Measurements from ENCODE around the gene HIGD2B. TPM values are rescaled to one million over a fixed set of nuclear protein-coding genes. Genes with fewer than 3 reads are reported as not detected.

HIGD2B gene
- total and polyA plus RNA-seq, 2 of the 13 experiments (the other 11 are each of a cell fraction or from before 2014, with no cell fraction given): not detected

DNA sequence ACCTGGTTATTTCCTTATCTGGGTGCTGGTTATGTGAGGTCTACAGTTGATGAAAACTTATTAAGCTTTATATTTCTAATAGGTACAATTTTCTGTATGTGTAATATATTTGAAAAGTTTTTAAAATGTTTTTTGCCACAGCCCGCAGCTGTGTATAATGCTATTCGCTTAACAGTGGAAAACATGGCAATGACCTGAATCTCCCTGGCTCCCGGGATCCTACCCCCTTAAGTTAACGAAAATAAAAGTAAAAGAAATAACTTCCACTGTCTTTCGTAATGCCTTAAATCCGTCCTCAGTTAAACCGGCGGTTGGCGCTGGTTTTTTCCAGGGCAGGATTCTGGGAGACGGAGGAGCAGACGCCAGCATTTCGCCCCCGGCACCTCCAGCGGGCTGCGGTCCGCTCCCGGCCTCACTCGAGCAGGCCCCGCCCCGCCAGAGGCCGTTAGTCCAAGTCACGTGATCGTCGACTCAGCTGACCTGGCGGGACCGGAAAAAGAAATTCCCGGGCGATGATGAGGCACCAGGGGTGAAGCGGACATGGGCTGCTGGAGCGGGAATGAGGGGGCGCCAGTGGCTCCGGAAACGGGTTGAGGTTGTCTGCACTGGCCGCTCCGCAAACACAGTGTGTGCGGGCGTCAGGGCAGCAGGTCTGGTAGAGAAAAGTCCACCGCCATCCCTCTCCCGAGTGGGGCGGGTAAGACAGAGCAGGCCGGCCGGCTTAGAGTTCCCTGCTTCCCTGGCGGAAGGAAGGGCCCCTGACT lies 49.3 kb downstream of the HIGD2B start (continued):
- TF ChIP-seq, protein P1, sequence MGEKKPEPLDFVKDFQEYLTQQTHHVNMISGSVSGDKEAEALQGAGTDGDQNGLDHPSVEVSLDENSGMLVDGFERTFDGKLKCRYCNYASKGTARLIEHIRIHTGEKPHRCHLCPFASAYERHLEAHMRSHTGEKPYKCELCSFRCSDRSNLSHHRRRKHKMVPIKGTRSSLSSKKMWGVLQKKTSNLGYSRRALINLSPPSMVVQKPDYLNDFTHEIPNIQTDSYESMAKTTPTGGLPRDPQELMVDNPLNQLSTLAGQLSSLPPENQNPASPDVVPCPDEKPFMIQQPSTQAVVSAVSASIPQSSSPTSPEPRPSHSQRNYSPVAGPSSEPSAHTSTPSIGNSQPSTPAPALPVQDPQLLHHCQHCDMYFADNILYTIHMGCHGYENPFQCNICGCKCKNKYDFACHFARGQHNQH (CRISPR knock-in tag; IDR thresholded peaks at IDR 0.05): 0 out of 2 replicates have a peak, but pooled peaks have one; percentile 34
- peak; percentile 81 for TF ChIP-seq ELF1 (CRISPR knock-in tag; IDR thresholded peaks at IDR 0.05)
- TF ChIP-seq MYC (CRISPR knock-in tag; IDR thresholded peaks at IDR 0.05; ENCODE audit: borderline replicate concordance): peak; percentile 64; the same call in 1 of the 2 replicates
- TF ChIP-seq, protein P2, sequence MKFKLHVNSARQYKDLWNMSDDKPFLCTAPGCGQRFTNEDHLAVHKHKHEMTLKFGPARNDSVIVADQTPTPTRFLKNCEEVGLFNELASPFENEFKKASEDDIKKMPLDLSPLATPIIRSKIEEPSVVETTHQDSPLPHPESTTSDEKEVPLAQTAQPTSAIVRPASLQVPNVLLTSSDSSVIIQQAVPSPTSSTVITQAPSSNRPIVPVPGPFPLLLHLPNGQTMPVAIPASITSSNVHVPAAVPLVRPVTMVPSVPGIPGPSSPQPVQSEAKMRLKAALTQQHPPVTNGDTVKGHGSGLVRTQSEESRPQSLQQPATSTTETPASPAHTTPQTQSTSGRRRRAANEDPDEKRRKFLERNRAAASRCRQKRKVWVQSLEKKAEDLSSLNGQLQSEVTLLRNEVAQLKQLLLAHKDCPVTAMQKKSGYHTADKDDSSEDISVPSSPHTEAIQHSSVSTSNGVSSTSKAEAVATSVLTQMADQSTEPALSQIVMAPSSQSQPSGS (CRISPR knock-in tag; IDR thresholded peaks at IDR 0.05): 0 out of 2 replicates have a peak, but pooled peaks have one; percentile 37
- TF ChIP-seq KDM3A (CRISPR knock-in tag; IDR thresholded peaks at IDR 0.05; ENCODE audit: low read depth): peak; percentile 67; the same call in 1 of the 2 replicates
- peak; percentile 62 for TF ChIP-seq ETV5 (CRISPR knock-in tag; IDR thresholded peaks at IDR 0.05; ENCODE audit: borderline replicate concordance)
- peak; percentile 48; the same call in 1 of the 2 replicates for TF ChIP-seq ELF3 (CRISPR knock-in tag; IDR thresholded peaks at IDR 0.05)
- TF ChIP-seq RARA (CRISPR knock-in tag; IDR thresholded peaks at IDR 0.05): peak; percentile 35; the same call in 1 of the 2 replicates
- peak; percentile 68 for TF ChIP-seq KMT2B (CRISPR knock-in tag; IDR thresholded peaks at IDR 0.05)
- TF ChIP-seq NCOA2 (CRISPR knock-in tag; IDR thresholded peaks at IDR 0.05): 0 out of 2 replicates have a peak, but pooled peaks have one; percentile 34
- TF ChIP-seq YEATS4 (CRISPR knock-in tag; IDR thresholded peaks at IDR 0.05; ENCODE audit: borderline replicate concordance): peak; percentile 61; the same call in 1 of the 2 replicates
- TF ChIP-seq, protein P3, sequence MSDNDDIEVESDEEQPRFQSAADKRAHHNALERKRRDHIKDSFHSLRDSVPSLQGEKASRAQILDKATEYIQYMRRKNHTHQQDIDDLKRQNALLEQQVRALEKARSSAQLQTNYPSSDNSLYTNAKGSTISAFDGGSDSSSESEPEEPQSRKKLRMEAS (IDR thresholded peaks at IDR 0.05): peak; percentile 26; the same call in 1 of the 2 replicates
- 0 out of 2 replicates have a peak, but pooled peaks have one; percentile 39 for TF ChIP-seq HOXD1 (CRISPR knock-in tag; IDR thresholded peaks at IDR 0.05)
- TF ChIP-seq KAT8 (CRISPR knock-in tag; IDR thresholded peaks at IDR 0.05): peak; percentile 98
- peak; percentile 88 for TF ChIP-seq GABPB1 (CRISPR knock-in tag; IDR thresholded peaks at IDR 0.05)
- 0 out of 2 replicates have a peak, but pooled peaks have one; percentile 21 for TF ChIP-seq SOX5 (CRISPR knock-in tag; IDR thresholded peaks at IDR 0.05; ENCODE audit: borderline replicate concordance)
- TF ChIP-seq ZNF792 (CRISPR knock-in tag; IDR thresholded peaks at IDR 0.05): peak; percentile 38; the same call in 1 of the 2 replicates
- peak; percentile 57; the same call in 1 of the 2 replicates for TF ChIP-seq MIER3 (CRISPR knock-in tag; IDR thresholded peaks at IDR 0.05; ENCODE audit: borderline replicate concordance)
- TF ChIP-seq GATAD1 (CRISPR knock-in tag; IDR thresholded peaks at IDR 0.05): peak; percentile 92
- 0 out of 2 replicates have a peak, but pooled peaks have one; percentile 57 for TF ChIP-seq HOXA5 (CRISPR knock-in tag; IDR thresholded peaks at IDR 0.05)
- TF ChIP-seq, protein P4, sequence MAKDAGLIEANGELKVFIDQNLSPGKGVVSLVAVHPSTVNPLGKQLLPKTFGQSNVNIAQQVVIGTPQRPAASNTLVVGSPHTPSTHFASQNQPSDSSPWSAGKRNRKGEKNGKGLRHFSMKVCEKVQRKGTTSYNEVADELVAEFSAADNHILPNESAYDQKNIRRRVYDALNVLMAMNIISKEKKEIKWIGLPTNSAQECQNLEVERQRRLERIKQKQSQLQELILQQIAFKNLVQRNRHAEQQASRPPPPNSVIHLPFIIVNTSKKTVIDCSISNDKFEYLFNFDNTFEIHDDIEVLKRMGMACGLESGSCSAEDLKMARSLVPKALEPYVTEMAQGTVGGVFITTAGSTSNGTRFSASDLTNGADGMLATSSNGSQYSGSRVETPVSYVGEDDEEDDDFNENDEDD (CRISPR knock-in tag; IDR thresholded peaks at IDR 0.05; ENCODE audit: borderline replicate concordance): peak; percentile 83; the same call in 1 of the 2 replicates
- peak; percentile 67; the same call in 1 of the 2 replicates for TF ChIP-seq HDAC2 (CRISPR knock-in tag; IDR thresholded peaks at IDR 0.05)
- TF ChIP-seq RBFOX2 (IDR thresholded peaks at IDR 0.05; ENCODE audit: low read depth, low read length): peak; percentile 55
- peak; percentile 62; the same call in 1 of the 2 replicates for TF ChIP-seq IRF2 (CRISPR knock-in tag; IDR thresholded peaks at IDR 0.05)
- TF ChIP-seq ZNF768 (CRISPR knock-in tag; IDR thresholded peaks at IDR 0.05): peak; percentile 41; the same call in 1 of the 2 replicates
- TF ChIP-seq, protein P5, sequence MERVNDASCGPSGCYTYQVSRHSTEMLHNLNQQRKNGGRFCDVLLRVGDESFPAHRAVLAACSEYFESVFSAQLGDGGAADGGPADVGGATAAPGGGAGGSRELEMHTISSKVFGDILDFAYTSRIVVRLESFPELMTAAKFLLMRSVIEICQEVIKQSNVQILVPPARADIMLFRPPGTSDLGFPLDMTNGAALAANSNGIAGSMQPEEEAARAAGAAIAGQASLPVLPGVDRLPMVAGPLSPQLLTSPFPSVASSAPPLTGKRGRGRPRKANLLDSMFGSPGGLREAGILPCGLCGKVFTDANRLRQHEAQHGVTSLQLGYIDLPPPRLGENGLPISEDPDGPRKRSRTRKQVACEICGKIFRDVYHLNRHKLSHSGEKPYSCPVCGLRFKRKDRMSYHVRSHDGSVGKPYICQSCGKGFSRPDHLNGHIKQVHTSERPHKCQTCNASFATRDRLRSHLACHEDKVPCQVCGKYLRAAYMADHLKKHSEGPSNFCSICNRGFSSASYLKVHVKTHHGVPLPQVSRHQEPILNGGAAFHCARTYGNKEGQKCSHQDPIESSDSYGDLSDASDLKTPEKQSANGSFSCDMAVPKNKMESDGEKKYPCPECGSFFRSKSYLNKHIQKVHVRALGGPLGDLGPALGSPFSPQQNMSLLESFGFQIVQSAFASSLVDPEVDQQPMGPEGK (CRISPR knock-in tag; IDR thresholded peaks at IDR 0.05): peak; percentile 60; the same call in 1 of the 2 replicates
